Keratinocyte (primary cell): ENCODE measurements around the gene MOB3B. TPM values are rescaled to one million over a fixed set of nuclear protein-coding genes. Genes with fewer than 3 reads are reported as not detected.

Experiments
- DNase-seq: peaks from one replicate; pipeline ENCODE4 v3.0.0-alpha.2; 2011; ENCODE audit warnings: low read depth, missing footprints, low spot score
- FAIRE-seq: peaks from 2 replicates; lab custom pipeline; 2011; peaks lifted over from hg19 to GRCh38; lab: Jason Lieb, UNC
- H2AFZ ChIP-seq: 2 replicates; pipeline ENCODE4 v1.6.0; 2012; ENCODE audit warnings: low read length, control low read depth, inconsistent platforms; ENCODE audit not compliant: control insufficient read depth
- H3K27ac ChIP-seq: 2 replicates; pipeline ENCODE4 v1.5.1; 2011; ENCODE audit warnings: low read length; ENCODE audit not compliant: control insufficient read depth, insufficient read depth
- H3K27me3 ChIP-seq: 3 replicates; pipeline ENCODE4 v1.6.0; 2011; ENCODE audit warnings: low read length; ENCODE audit not compliant: control insufficient read depth, insufficient read depth; ENCODE audit errors: extremely low read depth
- H3K36me3 ChIP-seq, 2 experiments: 2 replicates in 1 of 2; 3 replicates in 1 of 2; pipeline ENCODE4 v1.5.1; 2011; ENCODE audit warnings: low read length in 2 of 2, mild to moderate bottlenecking in 1 of 2; ENCODE audit not compliant: control insufficient read depth in 2 of 2, insufficient read depth in 2 of 2; ENCODE audit errors: extremely low read depth in 1 of 2
- H3K4me1 ChIP-seq: 3 replicates; pipeline ENCODE4 v1.5.1; 2011; ENCODE audit warnings: low read length; ENCODE audit not compliant: control insufficient read depth, insufficient read depth; ENCODE audit errors: extremely low read depth
- H3K4me2 ChIP-seq: 3 replicates; pipeline ENCODE4 v1.6.0; 2011; ENCODE audit warnings: low read depth, low read length; ENCODE audit not compliant: control insufficient read depth, insufficient read depth; ENCODE audit errors: extremely low read depth
- H3K4me3 ChIP-seq, 3 experiments: fragments of 200-600 bp in 1 of 3; sonication (generic) in 1 of 3; 2 replicates in 2 of 3; 3 replicates in 1 of 3; pipeline ENCODE4 v1.5.1; 2011 to 2016; ENCODE audit warnings: low read length in 3 of 3, mild to moderate bottlenecking in 3 of 3, control low read depth in 2 of 3, inconsistent platforms in 1 of 3, low read depth in 1 of 3, mixed read lengths in 1 of 3, mixed run types in 1 of 3, moderate library complexity in 1 of 3; ENCODE audit not compliant: control insufficient read depth in 2 of 3, insufficient read depth in 2 of 3; ENCODE audit errors: extremely low read depth in 1 of 3
- H3K79me2 ChIP-seq: 2 replicates; pipeline ENCODE4 v1.6.0; 2012; ENCODE audit warnings: low read length; ENCODE audit not compliant: control insufficient read depth, insufficient read depth
- H3K9ac ChIP-seq: 3 replicates; pipeline ENCODE4 v1.6.0; 2011; ENCODE audit warnings: low read length; ENCODE audit not compliant: control insufficient read depth, insufficient read depth; ENCODE audit errors: extremely low read depth
- H3K9me1 ChIP-seq: 3 replicates; pipeline ENCODE4 v1.6.0; 2011; ENCODE audit warnings: low read length; ENCODE audit not compliant: control insufficient read depth, insufficient read depth; ENCODE audit errors: extremely low read depth
- H3K9me3 ChIP-seq: 2 replicates; pipeline ENCODE4 v1.5.1; 2012; ENCODE audit warnings: low read depth, low read length; ENCODE audit not compliant: control insufficient read depth
- H4K20me1 ChIP-seq: 3 replicates; pipeline ENCODE4 v1.6.0; 2011; ENCODE audit warnings: low read length; ENCODE audit not compliant: control insufficient read depth, insufficient read depth; ENCODE audit errors: extremely low read depth
- EZH2 ChIP-seq: IDR thresholded peaks from one replicate; pipeline ENCODE4 v1.6.1; 2012; ENCODE audit warnings: inconsistent platforms, mild to moderate bottlenecking, low read length, moderate library complexity
- dilution Hi-C: fragments of 300-500 bp; cut with MboI; formaldehyde crosslinking; loops from one replicate; pipeline ENCODE4 v1.7.0; 2020; ENCODE audit warnings: low sequenced_read_pairs; ENCODE audit not compliant: extremely low pct_ligation_motif_present
- polyA plus RNA-seq, 5 experiments: library from polyadenylated mRNA; depleted of rRNA in 3 of 5; stranded (reverse) in 3 of 5; stranded (forward) in 1 of 5; unstranded in 1 of 5; fragments of >200 nt; gene quantifications; 1 replicate in 1 of 5; 2 replicates in 3 of 5; 3 replicates in 1 of 5; pipeline versions ENCODE4 v1.2.1 to v1.2.3, GENCODE V29; 2011 to 2012; ENCODE audit warnings: missing spikeins in 2 of 5, low read depth in 1 of 5, low replicate concordance in 1 of 5
- TF ChIP-seq, protein P1 (sequence below), 3 experiments: IDR thresholded peaks in 1 of 3; conservative IDR thresholded peaks in 1 of 3; optimal IDR thresholded peaks in 1 of 3; 2 replicates in 2 of 3; 3 replicates in 1 of 3; pipeline versions ENCODE3 to v1.5.1; 2011; ENCODE audit warnings: low read length in 3 of 3, mild to moderate bottlenecking in 3 of 3, moderate library complexity in 2 of 3, control low read depth in 1 of 3, inconsistent platforms in 1 of 3; ENCODE audit not compliant: insufficient read depth in 2 of 3; ENCODE audit errors: extremely low read depth in 1 of 3

MOB3B gene
- polyA plus RNA-seq, 1 donor (not counting 4 experiments of a cell fraction or from before 2014, with no cell fraction given) = 35.3 TPM

DNA sequence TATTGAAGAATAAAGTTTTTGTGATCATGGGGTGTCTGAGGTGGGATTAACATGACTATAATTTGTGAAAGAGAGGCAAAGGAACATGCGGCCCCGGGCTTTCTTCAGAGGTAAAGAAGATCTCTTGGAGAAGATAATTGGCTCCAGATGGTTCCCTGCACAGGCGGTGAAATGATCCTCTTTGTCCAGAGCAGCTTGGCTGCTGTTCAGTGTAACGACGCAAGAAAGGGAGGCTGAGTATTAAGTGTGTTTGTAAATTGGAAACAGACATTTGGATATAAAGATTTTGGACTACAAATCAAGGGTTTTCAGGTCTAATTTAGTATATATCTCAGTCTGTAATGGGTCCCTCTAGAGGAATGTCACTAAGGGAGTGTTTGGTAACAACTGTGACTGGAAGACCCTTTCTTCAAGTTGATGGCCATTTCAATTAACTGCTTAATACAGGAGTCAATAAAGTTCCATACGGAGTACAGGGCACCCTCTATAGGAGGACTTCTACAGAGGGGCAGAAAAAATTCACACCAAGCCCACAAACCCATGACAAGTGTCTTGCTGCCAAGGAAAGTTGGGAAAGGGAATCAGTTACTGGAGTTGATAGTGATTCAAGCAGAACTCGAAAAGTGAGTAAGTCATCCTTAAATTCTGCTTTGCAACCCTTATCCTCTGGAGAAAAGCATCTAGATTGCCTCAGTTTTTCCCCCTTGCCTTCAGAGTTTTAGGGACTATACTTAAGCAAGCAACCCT is 236.8 kb downstream of the MOB3B start:
- Histone ChIP-seq H4K20me1 (no peaks in the 10 kb centered on the region), H3K4me2 (no peak overlapping the region), H3K9ac (no peak overlapping the region), H3K9me1 (no peaks in the 10 kb centered on the region), H3K4me1 (no peaks in the 10 kb centered on the region), H3K27ac (no peak overlapping the region), H3K9me3 (no peaks in the 10 kb centered on the region), H2AFZ (no peak overlapping the region), H3K27me3 (no peaks in the 10 kb centered on the region), H3K36me3 (no peaks in the 10 kb centered on the region), H3K79me2 (no peaks in the 10 kb centered on the region), H3K4me3 (no peak overlapping the region)
- no peak for TF ChIP-seq EZH2
- TF ChIP-seq, protein P1, sequence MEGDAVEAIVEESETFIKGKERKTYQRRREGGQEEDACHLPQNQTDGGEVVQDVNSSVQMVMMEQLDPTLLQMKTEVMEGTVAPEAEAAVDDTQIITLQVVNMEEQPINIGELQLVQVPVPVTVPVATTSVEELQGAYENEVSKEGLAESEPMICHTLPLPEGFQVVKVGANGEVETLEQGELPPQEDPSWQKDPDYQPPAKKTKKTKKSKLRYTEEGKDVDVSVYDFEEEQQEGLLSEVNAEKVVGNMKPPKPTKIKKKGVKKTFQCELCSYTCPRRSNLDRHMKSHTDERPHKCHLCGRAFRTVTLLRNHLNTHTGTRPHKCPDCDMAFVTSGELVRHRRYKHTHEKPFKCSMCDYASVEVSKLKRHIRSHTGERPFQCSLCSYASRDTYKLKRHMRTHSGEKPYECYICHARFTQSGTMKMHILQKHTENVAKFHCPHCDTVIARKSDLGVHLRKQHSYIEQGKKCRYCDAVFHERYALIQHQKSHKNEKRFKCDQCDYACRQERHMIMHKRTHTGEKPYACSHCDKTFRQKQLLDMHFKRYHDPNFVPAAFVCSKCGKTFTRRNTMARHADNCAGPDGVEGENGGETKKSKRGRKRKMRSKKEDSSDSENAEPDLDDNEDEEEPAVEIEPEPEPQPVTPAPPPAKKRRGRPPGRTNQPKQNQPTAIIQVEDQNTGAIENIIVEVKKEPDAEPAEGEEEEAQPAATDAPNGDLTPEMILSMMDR (optimal IDR thresholded peaks at IDR 0.05 in 1 of 3, IDR thresholded peaks at IDR 0.05 in 1 of 3, conservative IDR thresholded peaks at IDR 0.05 in 1 of 3; ENCODE audit: extremely low read depth in 1 of 3, insufficient read depth in 2 of 3, low read length in 3 of 3) = no peak
- dilution Hi-C loops = no loop called here
- FAIRE-seq = no peak
- DNase-seq = no peak

DNA sequence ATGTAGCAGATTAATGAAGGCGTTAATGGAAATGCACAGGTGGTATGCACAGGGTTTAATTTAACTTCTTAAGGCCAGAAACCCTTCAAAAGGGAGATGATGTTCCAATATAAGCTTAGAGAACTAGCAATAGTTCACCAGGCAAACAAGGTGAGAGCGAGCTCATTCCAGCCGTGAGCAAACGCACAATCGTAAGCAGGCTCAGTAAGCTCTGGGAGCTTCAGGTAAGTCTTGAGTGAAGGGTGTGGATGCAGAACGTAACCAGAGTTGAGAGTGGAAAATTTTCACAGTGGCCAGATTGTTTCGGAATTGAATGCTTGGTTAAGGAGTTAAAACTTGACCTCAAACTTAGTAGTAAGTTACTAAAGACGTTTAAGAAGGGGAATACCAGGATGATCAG is 238.3 kb downstream of the MOB3B start:
- FAIRE-seq = no peak
- H3K4me3 ChIP-seq = no peak overlapping the region
- H3K79me2 ChIP-seq = no peaks in the 10 kb centered on the region
- H3K9ac ChIP-seq = no peak overlapping the region
- H3K27ac ChIP-seq = no peak overlapping the region
- no peaks in the 10 kb centered on the region for H3K27me3 ChIP-seq
- no peaks in the 10 kb centered on the region for H3K4me1 ChIP-seq
- H3K4me2 ChIP-seq = no peak overlapping the region
- H3K9me1 ChIP-seq = no peaks in the 10 kb centered on the region
- H4K20me1 ChIP-seq = no peaks in the 10 kb centered on the region
- no peaks in the 10 kb centered on the region for H3K36me3 ChIP-seq
- TF ChIP-seq, protein P1 (optimal IDR thresholded peaks at IDR 0.05 in 1 of 3, IDR thresholded peaks at IDR 0.05 in 1 of 3, conservative IDR thresholded peaks at IDR 0.05 in 1 of 3; ENCODE audit: extremely low read depth in 1 of 3, insufficient read depth in 2 of 3, low read length in 3 of 3) = no peak
- dilution Hi-C loops = no loop called here
- H3K9me3 ChIP-seq = no peaks in the 10 kb centered on the region
- no peak for DNase-seq
- no peak overlapping the region for H2AFZ ChIP-seq
